ENCODE data around the gene PDE3B. TPM values are rescaled to one million over a fixed set of nuclear protein-coding genes. Genes with fewer than 3 reads are reported as not detected.

Gene PDE3B
- total and polyA plus RNA-seq, 9 of the 15 experiments (the other 6 are each of a cell fraction or from before 2014, with no cell fraction given): 2.3 to 22.5 (median 12.2) TPM

GRCh38 chr11:14656536-14657457, 13.2 kb downstream of the PDE3B start (continued):
- TF ChIP-seq RNF2 (IDR thresholded peaks at IDR 0.05): peak; percentile 85
- no peak for TF ChIP-seq ZNF124 (CRISPR knock-in tag; IDR thresholded peaks at IDR 0.05)
- TF ChIP-seq ZBTB43 (CRISPR knock-in tag; IDR thresholded peaks at IDR 0.05): no peak
- no peak for TF ChIP-seq ID3 (CRISPR knock-in tag; IDR thresholded peaks at IDR 0.05)
- TF ChIP-seq ID3 (tag; IDR thresholded peaks at IDR 0.05): no peak
- no peak for TF ChIP-seq ZNF347 (CRISPR knock-in tag; IDR thresholded peaks at IDR 0.05; ENCODE audit: low read depth)
- TF ChIP-seq STAT6 (CRISPR knock-in tag; IDR thresholded peaks at IDR 0.05): no peak
- no peak for TF ChIP-seq THAP12 (CRISPR knock-in tag; IDR thresholded peaks at IDR 0.05)
- no peak for TF ChIP-seq BACH1 (tag; IDR thresholded peaks at IDR 0.05)
- peak; percentile 52; the same call in 1 of the 2 replicates for TF ChIP-seq GATAD2B (IDR thresholded peaks at IDR 0.05; ENCODE audit: borderline replicate concordance)
- no peak for TF ChIP-seq U2AF1 (optimal IDR thresholded peaks at IDR 0.05; ENCODE audit: low read depth, low read length)
- TF ChIP-seq ZBTB1 (CRISPR knock-in tag; IDR thresholded peaks at IDR 0.05; ENCODE audit: borderline replicate concordance, low read depth): no peak
- TF ChIP-seq JUN (IDR thresholded peaks at IDR 0.05; ENCODE audit: borderline replicate concordance, low read depth, low read length): no peak
- TF ChIP-seq JUN (CRISPR knock-in tag; IDR thresholded peaks at IDR 0.05; ENCODE audit: borderline replicate concordance): no peak
- TF ChIP-seq TFAP4 (CRISPR knock-in tag; IDR thresholded peaks at IDR 0.05; ENCODE audit: borderline replicate concordance): no peak
- TF ChIP-seq KDM2B (CRISPR knock-in tag; IDR thresholded peaks at IDR 0.05): no peak
- no peak for TF ChIP-seq ZNF398 (CRISPR knock-in tag; IDR thresholded peaks at IDR 0.05)

All from K562 (cell line).